ENCODE measurements around the gene ADCY3. TPM values are rescaled to one million over a fixed set of nuclear protein-coding genes. Genes with fewer than 3 reads are reported as not detected.

The ADCY3 gene
- total and polyA plus RNA-seq, 7 donors = 9.2 to 15.2 (median 12.1) TPM

DNA sequence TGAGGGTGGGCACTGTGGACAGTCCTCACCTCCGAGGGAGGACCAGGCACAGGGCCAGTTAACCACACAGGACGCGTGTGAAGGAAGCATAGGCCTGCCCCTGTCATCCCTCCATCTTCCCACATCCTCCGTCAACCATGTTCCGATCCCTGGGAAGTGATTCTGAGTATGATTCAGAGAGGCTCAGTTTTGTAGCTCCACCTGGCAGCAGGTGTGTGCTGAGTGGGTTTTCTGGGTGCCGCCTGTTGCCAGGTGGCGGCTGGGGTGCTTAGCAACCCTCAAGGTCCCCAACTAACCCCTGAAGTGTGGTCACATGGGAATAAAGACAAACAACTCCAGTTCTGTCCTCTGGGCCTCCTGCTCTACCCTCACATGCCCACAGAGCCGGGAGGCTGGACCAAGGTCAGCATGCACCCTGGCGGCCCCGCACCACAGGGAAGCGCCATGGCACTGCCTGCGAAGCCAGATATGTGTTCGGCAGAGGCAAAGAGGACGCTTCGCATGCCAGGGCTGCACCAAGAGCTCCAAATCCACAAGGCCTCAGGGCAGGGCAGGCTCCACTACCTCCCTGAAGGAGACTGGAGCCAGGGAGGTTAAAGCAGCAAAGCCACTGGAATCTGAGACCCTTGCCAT lies 60.0 kb downstream of the ADCY3 start:
- no peak for DNase-seq
- Histone ChIP-seq H3K4me3 (no peak overlapping the region), H3K27ac (no peak overlapping the region), H3K4me1 (no peaks in the 10 kb centered on the region), H3K36me3 (ENCODE audit: insufficient read depth in 1 of 2, low read depth in 1 of 2) (no peaks in the 10 kb centered on the region), H3K27me3 (ENCODE audit: insufficient read depth in 3 of 3, low read length in 2 of 3) (no peaks in the 10 kb centered on the region), H3K9me3 (no peaks in the 10 kb centered on the region)
- ATAC-seq = no peak
- TF ChIP-seq, protein P1, sequence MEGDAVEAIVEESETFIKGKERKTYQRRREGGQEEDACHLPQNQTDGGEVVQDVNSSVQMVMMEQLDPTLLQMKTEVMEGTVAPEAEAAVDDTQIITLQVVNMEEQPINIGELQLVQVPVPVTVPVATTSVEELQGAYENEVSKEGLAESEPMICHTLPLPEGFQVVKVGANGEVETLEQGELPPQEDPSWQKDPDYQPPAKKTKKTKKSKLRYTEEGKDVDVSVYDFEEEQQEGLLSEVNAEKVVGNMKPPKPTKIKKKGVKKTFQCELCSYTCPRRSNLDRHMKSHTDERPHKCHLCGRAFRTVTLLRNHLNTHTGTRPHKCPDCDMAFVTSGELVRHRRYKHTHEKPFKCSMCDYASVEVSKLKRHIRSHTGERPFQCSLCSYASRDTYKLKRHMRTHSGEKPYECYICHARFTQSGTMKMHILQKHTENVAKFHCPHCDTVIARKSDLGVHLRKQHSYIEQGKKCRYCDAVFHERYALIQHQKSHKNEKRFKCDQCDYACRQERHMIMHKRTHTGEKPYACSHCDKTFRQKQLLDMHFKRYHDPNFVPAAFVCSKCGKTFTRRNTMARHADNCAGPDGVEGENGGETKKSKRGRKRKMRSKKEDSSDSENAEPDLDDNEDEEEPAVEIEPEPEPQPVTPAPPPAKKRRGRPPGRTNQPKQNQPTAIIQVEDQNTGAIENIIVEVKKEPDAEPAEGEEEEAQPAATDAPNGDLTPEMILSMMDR (IDR thresholded peaks at IDR 0.05) = no peak
- 92 to 97% (median 96%) methylated on average over 15 of the region's 15 CpGs for WGBS, 3 donors
- intact Hi-C loops (cut with DNase I) = loop anchor here in 1 of 2 donors (10.0 kb wide), 1 partner anchor 1565 kb away; no protein-coding TSS in a partner anchor

DNA sequence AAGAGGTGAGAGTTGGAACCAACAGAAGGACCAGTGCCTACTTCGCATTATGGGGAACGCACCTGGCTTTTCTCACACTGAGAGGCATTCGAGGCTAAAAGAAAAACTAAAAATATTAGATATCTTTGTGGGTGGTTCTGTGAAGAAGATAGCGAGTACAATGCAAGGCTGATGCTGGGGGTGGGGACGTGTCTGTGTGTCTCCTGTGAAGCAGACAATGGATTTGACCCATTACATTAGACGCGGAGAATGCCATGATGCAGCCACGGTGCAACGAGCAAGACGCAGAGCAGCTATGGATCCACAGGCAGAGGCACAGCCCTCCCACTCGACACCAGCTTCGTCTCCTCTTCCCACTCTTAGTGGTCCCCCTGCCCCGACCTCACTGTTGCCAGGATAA lies 61.0 kb downstream of the ADCY3 start:
- Histone ChIP-seq H3K27me3 (ENCODE audit: insufficient read depth in 3 of 3, low read length in 2 of 3) (no peaks in the 10 kb centered on the region), H3K4me3 (no peak overlapping the region), H3K27ac (no peak overlapping the region), H3K9me3 (no peaks in the 10 kb centered on the region), H3K4me1 (no peaks in the 10 kb centered on the region), H3K36me3 (ENCODE audit: insufficient read depth in 1 of 2, low read depth in 1 of 2) (no peaks in the 10 kb centered on the region)
- intact Hi-C loops (cut with DNase I) = no loop called here
- DNase-seq (no peak), ATAC-seq (no peak)
- 94 to 95% (median 94%) methylated on average over 13 of the region's 13 CpGs for WGBS, 3 donors
- TF ChIP-seq, protein P1 (IDR thresholded peaks at IDR 0.05) = no peak

DNA sequence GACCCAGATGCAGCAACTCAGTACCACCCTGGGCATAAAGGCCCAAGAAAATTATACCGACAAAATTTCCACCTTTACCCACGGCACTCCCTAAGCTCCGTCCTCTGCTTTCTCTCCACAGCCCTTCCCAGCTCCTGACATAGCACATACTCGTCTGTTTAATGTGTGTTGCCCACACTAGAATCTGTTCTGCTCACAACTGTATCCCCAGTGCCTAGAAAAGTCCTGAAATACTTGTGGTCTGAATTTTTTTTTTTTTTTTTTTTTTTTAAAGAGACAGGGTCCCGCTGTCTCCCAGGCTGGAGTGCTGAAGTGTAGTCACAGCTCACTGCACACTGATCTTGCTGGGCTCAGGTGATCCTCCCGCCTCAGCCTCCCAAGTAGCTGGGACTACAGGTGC lies 62.3 kb downstream of the ADCY3 start:
- Histone ChIP-seq H3K9me3 (no peaks in the 10 kb centered on the region), H3K4me1 (no peaks in the 10 kb centered on the region), H3K4me3 (no peak overlapping the region), H3K27me3 (ENCODE audit: insufficient read depth in 3 of 3, low read length in 2 of 3) (no peaks in the 10 kb centered on the region), H3K27ac (peak overlapping the region; percentile 39), H3K36me3 (ENCODE audit: insufficient read depth in 1 of 2, low read depth in 1 of 2) (no peaks in the 10 kb centered on the region)
- intact Hi-C loops (cut with DNase I) = no loop called here
- DNase-seq (no peak), ATAC-seq (no peak)
- whole genome bisulfite sequencing, 3 donors = 94 to 95% (median 94%) methylated on average over 6 of the region's 6 CpGs
- TF ChIP-seq, protein P1 (IDR thresholded peaks at IDR 0.05) = no peak

DNA sequence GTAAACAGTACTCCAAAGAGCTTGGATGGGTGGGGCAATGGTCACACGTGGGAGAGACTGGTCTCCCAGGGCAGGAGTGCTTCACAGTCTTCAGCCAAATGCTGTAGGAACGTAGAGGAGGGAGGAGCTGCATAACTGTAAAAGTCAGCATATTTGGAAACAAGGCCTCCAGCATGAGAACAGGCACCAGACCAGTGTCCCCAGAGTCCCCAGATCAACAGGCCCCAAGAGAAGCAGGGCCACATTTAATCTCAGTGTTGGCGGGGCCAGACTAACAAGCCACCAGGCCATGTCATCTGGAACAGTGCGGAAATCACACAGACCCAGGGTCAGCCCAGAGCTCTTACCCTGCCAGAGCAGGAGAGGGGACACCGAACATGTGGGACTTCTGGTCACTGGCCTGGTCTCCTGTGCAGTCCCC lies 63.2 kb downstream of the ADCY3 start:
- H3K4me1 ChIP-seq = no peaks in the 10 kb centered on the region

More for the DNA sequence above, 63.2 kb downstream of the ADCY3 start:
- no peak for DNase-seq
- Histone ChIP-seq H3K27me3 (ENCODE audit: insufficient read depth in 3 of 3, low read length in 2 of 3) (no peaks in the 10 kb centered on the region), H3K27ac (peak overlapping the region; percentile 69), H3K4me3 (no peak overlapping the region), H3K36me3 (ENCODE audit: insufficient read depth in 1 of 2, low read depth in 1 of 2) (no peaks in the 10 kb centered on the region), H3K9me3 (no peaks in the 10 kb centered on the region)
- intact Hi-C loops (cut with DNase I) = no loop called here
- 69 to 83% (median 79%) methylated on average over 5 of the region's 5 CpGs for WGBS, 3 donors
- peak in 1 of 4 donors; percentile 16 for ATAC-seq
- TF ChIP-seq, protein P1 (IDR thresholded peaks at IDR 0.05) = no peak

Measured in psoas muscle (tissue), 8 donors.